GM21390 (cell line): ENCODE measurements around the gene MACO1.
"Not testable (repeated sequence)": the region's sequence is repeated elsewhere in the genome, so short reads cannot be mapped to it uniquely, and the experiment has no call there.

Experiments
- ATAC-seq: cut with Tn5 transposase; IDR thresholded peaks from one replicate; pipeline ENCODE4 v1.9.1; 2021; ENCODE audit not compliant: unreplicated experiment

MACO1 gene

GRCh38 chr1:25450891-25451290, 20.2 kb downstream of the MACO1 start:
- no peak for ATAC-seq

GRCh38 chr1:25451908-25452307, 21.2 kb downstream of the MACO1 start:
- no peak for ATAC-seq

GRCh38 chr1:25456502-25456901, 25.8 kb downstream of the MACO1 start:
- no peak for ATAC-seq

- ATAC-seq = no peak
Observed at GRCh38 chr1:25458541-25459298, 28.0 kb downstream of the MACO1 start.

GRCh38 chr1:25460020-25460419, 29.3 kb downstream of the MACO1 start:
- ATAC-seq = no peak

GRCh38 chr1:25460816-25461215, 30.1 kb downstream of the MACO1 start:
- ATAC-seq = not testable (repeated sequence)

- ATAC-seq = no peak
Observed at GRCh38 chr1:25461849-25462248, 31.2 kb downstream of the MACO1 start.

- no peak for ATAC-seq
Observed at GRCh38 chr1:25462732-25463131, 32.0 kb downstream of the MACO1 start.

GRCh38 chr1:25467193-25467592, 36.5 kb downstream of the MACO1 start:
- no peak for ATAC-seq

- no peak for ATAC-seq
Observed at GRCh38 chr1:25467616-25468015, 36.9 kb downstream of the MACO1 start.

- no peak for ATAC-seq
Observed at GRCh38 chr1:25468033-25468432, 37.3 kb downstream of the MACO1 start.

GRCh38 chr1:25469177-25469576, 38.5 kb downstream of the MACO1 start:
- no peak for ATAC-seq

GRCh38 chr1:25472471-25472870, 41.8 kb downstream of the MACO1 start:
- ATAC-seq = no peak

- no peak for ATAC-seq
Observed at GRCh38 chr1:25473653-25474225, 43.0 kb downstream of the MACO1 start.

- no peak for ATAC-seq
Observed at GRCh38 chr1:25474439-25475047, 43.8 kb downstream of the MACO1 start.

- no peak for ATAC-seq
Observed at GRCh38 chr1:25476186-25477097, 45.7 kb downstream of the MACO1 start.

GRCh38 chr1:25477448-25478034, 46.8 kb downstream of the MACO1 start:
- no peak for ATAC-seq

GRCh38 chr1:25478633-25479032, 47.9 kb downstream of the MACO1 start:
- no peak for ATAC-seq

- ATAC-seq = no peak
Observed at GRCh38 chr1:25481625-25482024, 50.9 kb downstream of the MACO1 start.

GRCh38 chr1:25482211-25482610, 51.5 kb downstream of the MACO1 start:
- ATAC-seq = no peak

- no peak for ATAC-seq
Observed at GRCh38 chr1:25484096-25484495, 53.4 kb downstream of the MACO1 start.
